NCI-H2196 (cell line): Measurements from ENCODE around the gene PCDHB6.
"Not testable (repeated sequence)": the region's sequence is repeated elsewhere in the genome, so short reads cannot be mapped to it uniquely, and the experiment has no call there.

Source experiments
- DNase-seq: peaks from one replicate; lab custom pipeline; 2025; ENCODE audit not compliant: unreplicated experiment; lab: John Stamatoyannopoulos, UW

PCDHB6 gene

GRCh38 chr5:141201646-141202045, 51.8 kb downstream of the PCDHB6 start:
- DNase-seq: not testable (repeated sequence)
